OCI-LY7 (cell line): ENCODE measurements around the gene NR3C1. TPM values are rescaled to one million over a fixed set of nuclear protein-coding genes. Genes with fewer than 3 reads are reported as not detected.

ENCODE experiments used
- BruUV-seq: library from RNA; stranded (reverse); fragments of 400-500 nt; replicated peaks from 2 replicates; lab custom pipeline; 2021; lab: Mats Ljungman, UMichigan
- CTCF ChIA-PET: fragments of 300-600 bp; sonication (Branson Sonifier 250); formaldehyde crosslinking; loops from one replicate; lab custom pipeline; 2022; ENCODE audit warnings: antibody characterized with exemption; ENCODE audit not compliant: unreplicated experiment; lab: Charles Lee
- POLR2A ChIA-PET: fragments of 300-600 bp; sonication (Branson Sonifier 250); formaldehyde crosslinking; loops from one replicate; lab custom pipeline; 2022; ENCODE audit warnings: antibody characterized with exemption; lab: Charles Lee
- DNase-seq: peaks from one replicate; pipeline ENCODE4 v3.0.0-alpha.2; 2015; ENCODE audit warnings: low spot score
- H2AFZ ChIP-seq: fragments of 200-600 bp; sonication (generic), shearing (Covaris generic); 2 replicates; pipeline ENCODE4 v1.6.1; 2014; ENCODE audit warnings: mild to moderate bottlenecking, antibody characterized with exemption, low read length, moderate library complexity
- H3K27ac ChIP-seq: fragments of 200-600 bp; sonication (generic); 2 replicates; pipeline ENCODE4 v1.5.1; 2014; ENCODE audit warnings: mixed run types, low read depth, mild to moderate bottlenecking, moderate library complexity, low read length, inconsistent platforms; ENCODE audit not compliant: poor library complexity, severe bottlenecking
- H3K36me3 ChIP-seq: fragments of 200-600 bp; sonication (generic); 2 replicates; pipeline ENCODE4 v1.6.1; 2014; ENCODE audit warnings: mild to moderate bottlenecking, antibody characterized with exemption, low read length, moderate library complexity, mixed read lengths; ENCODE audit not compliant: insufficient read depth
- H3K4me1 ChIP-seq: fragments of 200-600 bp; sonication (generic); 2 replicates; pipeline ENCODE4 v1.5.1; 2014; ENCODE audit warnings: mild to moderate bottlenecking, low read length; ENCODE audit not compliant: insufficient read depth, poor library complexity, severe bottlenecking
- H3K4me2 ChIP-seq: fragments of 200-600 bp; sonication (generic); 2 replicates; pipeline ENCODE4 v1.6.1; 2014; ENCODE audit warnings: mild to moderate bottlenecking, low read length
- H3K4me3 ChIP-seq: fragments of 200-600 bp; sonication (generic); 2 replicates; pipeline ENCODE4 v1.5.1; 2014; ENCODE audit warnings: mild to moderate bottlenecking, low read depth, low read length; ENCODE audit not compliant: poor library complexity, severe bottlenecking
- H3K79me2 ChIP-seq: fragments of 200-600 bp; sonication (generic); 2 replicates; pipeline ENCODE4 v1.6.1; 2016; ENCODE audit warnings: low read depth, mild to moderate bottlenecking, low read length, moderate library complexity, mixed read lengths; ENCODE audit not compliant: insufficient read depth
- H3K9me2 ChIP-seq: fragments of 200-600 bp; sonication (generic); 2 replicates; pipeline ENCODE4 v1.6.1; 2016; ENCODE audit warnings: mild to moderate bottlenecking, low read length, mixed read lengths; ENCODE audit not compliant: insufficient read depth
- H3K9me3 ChIP-seq: fragments of 200-600 bp; sonication (generic); 2 replicates; pipeline ENCODE4 v1.6.1; 2014; ENCODE audit warnings: mild to moderate bottlenecking, mixed run types, low read length, mixed read lengths
- H4K20me1 ChIP-seq: fragments of 200-600 bp; sonication (generic); 2 replicates; pipeline ENCODE4 v1.6.1; 2014; ENCODE audit warnings: mild to moderate bottlenecking, antibody characterized with exemption, low read length, moderate library complexity, mixed read lengths; ENCODE audit not compliant: insufficient read depth
- CTCF ChIP-seq: fragments of 200-600 bp; sonication (generic); conservative IDR thresholded peaks from 2 replicates; pipeline ENCODE4 v1.5.1; 2014; ENCODE audit warnings: mild to moderate bottlenecking, antibody characterized with exemption, low read length, moderate library complexity, mixed read lengths
- EZH2phosphoT487 ChIP-seq: fragments of 200-600 bp; sonication (generic); IDR thresholded peaks from 2 replicates; pipeline ENCODE4 v1.6.1; 2018; ENCODE audit warnings: low read depth, borderline replicate concordance, mild to moderate bottlenecking, mixed run types, antibody characterized with exemption, low read length, moderate library complexity, mixed read lengths
- intact Hi-C: fragments of 100-400 bp; cut with micrococcal nuclease; formaldehyde crosslinking; loops from one replicate; pipeline ENCODE4 v1.10.0; 2022; ENCODE audit not compliant: unreplicated experiment
- total RNA-seq, 2 experiments: library from RNA; depleted of rRNA in 1 of 2; stranded (reverse); fragments of >200 nt in 1 of 2; shearing (Covaris generic) in 1 of 2; gene quantifications; 2 replicates each; pipeline ENCODE4 v1.2.3, GENCODE V29; 2014 to 2022

Gene NR3C1
- total RNA-seq, 2 experiments from 2014 or later = 45.6 to 106 TPM

GRCh38 chr5:143239882-143240518 lies 163.5 kb downstream of the NR3C1 start:
- Histone ChIP-seq H3K4me3 (no peak overlapping the region), H3K79me2 (no peaks in the 10 kb centered on the region), H2AFZ (no peak overlapping the region), H3K9me3 (no peaks in the 10 kb centered on the region), H4K20me1 (no peaks in the 10 kb centered on the region), H3K27ac (no peak overlapping the region), H3K9me2 (no peaks in the 10 kb centered on the region), H3K36me3 (no peaks in the 10 kb centered on the region), H3K4me2 (no peak overlapping the region), H3K4me1 (no peaks in the 10 kb centered on the region)
- intact Hi-C loops = no loop called here
- CTCF ChIA-PET = no interaction called here
- DNase-seq = no peak
- POLR2A ChIA-PET = interaction anchor here (0.7 kb wide), 2 partner anchors 23 to 102 kb away, joined by 3 read pairs; no protein-coding TSS in a partner anchor
- BruUV-seq = no TSS peak
- TF ChIP-seq CTCF = no peak
- no peak for TF ChIP-seq EZH2phosphoT487

GRCh38 chr5:143238620-143239019 lies 164.9 kb downstream of the NR3C1 start:
- no TSS peak for BruUV-seq
- H3K79me2 ChIP-seq = no peaks in the 10 kb centered on the region
- no peak overlapping the region for H2AFZ ChIP-seq
- CTCF ChIA-PET = no interaction called here
- no peaks in the 10 kb centered on the region for H3K9me2 ChIP-seq
- no peak overlapping the region for H3K4me3 ChIP-seq
- H3K27ac ChIP-seq = no peak overlapping the region
- no peaks in the 10 kb centered on the region for H3K9me3 ChIP-seq
- H4K20me1 ChIP-seq = no peaks in the 10 kb centered on the region
- no peak for DNase-seq
- H3K36me3 ChIP-seq = no peaks in the 10 kb centered on the region
- intact Hi-C loops = no loop called here
- no peaks in the 10 kb centered on the region for H3K4me1 ChIP-seq
- no peak overlapping the region for H3K4me2 ChIP-seq
- POLR2A ChIA-PET = interaction anchor here (1.0 kb wide), 1 partner anchor 149 kb away, joined by 3 read pairs; no protein-coding TSS in a partner anchor
- TF ChIP-seq CTCF = no peak
- TF ChIP-seq EZH2phosphoT487 = no peak

GRCh38 chr5:143237664-143238063 lies 165.8 kb downstream of the NR3C1 start:
- Histone ChIP-seq H3K9me3 (no peaks in the 10 kb centered on the region), H3K27ac (no peak overlapping the region), H3K4me2 (no peak overlapping the region), H3K9me2 (no peaks in the 10 kb centered on the region), H4K20me1 (no peaks in the 10 kb centered on the region), H2AFZ (no peak overlapping the region), H3K4me3 (no peak overlapping the region), H3K36me3 (no peaks in the 10 kb centered on the region), H3K4me1 (no peaks in the 10 kb centered on the region), H3K79me2 (no peaks in the 10 kb centered on the region)
- CTCF ChIA-PET = no interaction called here
- no TSS peak for BruUV-seq
- intact Hi-C loops = no loop called here
- DNase-seq = no peak
- TF ChIP-seq EZH2phosphoT487 (no peak), CTCF (no peak)
- POLR2A ChIA-PET = interaction anchor here (1.0 kb wide), 1 partner anchor 148 kb away, joined by 3 read pairs; no protein-coding TSS in a partner anchor
